ENCODE data around the gene SLC47A1.
"Not testable (repeated sequence)": the region's sequence is repeated elsewhere in the genome, so short reads cannot be mapped to it uniquely, and the experiment has no call there.

SLC47A1 gene

GRCh38 chr17:19555746-19556145 lies 22.1 kb downstream of the SLC47A1 start:
- DNase-seq = no peak
- ATAC-seq = no peak

GRCh38 chr17:19558946-19559345 lies 25.3 kb downstream of the SLC47A1 start:
- ATAC-seq = no peak
- DNase-seq = no peak

- no peak for ATAC-seq
- DNase-seq = no peak
Observed at GRCh38 chr17:19561697-19562318, 28.2 kb downstream of the SLC47A1 start.

GRCh38 chr17:19565817-19566575 lies 32.3 kb downstream of the SLC47A1 start:
- no peak for DNase-seq
- no peak for ATAC-seq

- ATAC-seq = no peak
- DNase-seq = no peak
Observed at GRCh38 chr17:19567216-19568015, 33.8 kb downstream of the SLC47A1 start.

- DNase-seq (no peak), ATAC-seq (no peak)
Observed at GRCh38 chr17:19568016-19568350, 34.3 kb downstream of the SLC47A1 start.

- no peak for DNase-seq
- no peak for ATAC-seq
Observed at GRCh38 chr17:19569785-19570543, 36.3 kb downstream of the SLC47A1 start.

- ATAC-seq (no peak), DNase-seq (no peak)
Observed at GRCh38 chr17:19570544-19571062, 36.9 kb downstream of the SLC47A1 start.

GRCh38 chr17:19573075-19573474 lies 39.4 kb downstream of the SLC47A1 start:
- no peak for ATAC-seq
- no peak for DNase-seq

- DNase-seq (no peak), ATAC-seq (no peak)
Observed at GRCh38 chr17:19574956-19575355, 41.3 kb downstream of the SLC47A1 start.

- DNase-seq = no peak
- no peak for ATAC-seq
Observed at GRCh38 chr17:19578545-19578944, 44.9 kb downstream of the SLC47A1 start.

- no peak for ATAC-seq
- no peak for DNase-seq
Observed at GRCh38 chr17:19579192-19579761, 45.6 kb downstream of the SLC47A1 start.

GRCh38 chr17:19579867-19580565 lies 46.4 kb downstream of the SLC47A1 start:
- no peak for DNase-seq

GRCh38 chr17:19580566-19580920 lies 46.9 kb downstream of the SLC47A1 start:
- ATAC-seq, DNase-seq: not testable (repeated sequence)

More at GRCh38 chr17:19579867-19580565, 46.4 kb downstream of the SLC47A1 start:
- ATAC-seq = no peak

- not testable (repeated sequence) for ATAC-seq
Observed at GRCh38 chr17:19582152-19582551, 48.5 kb downstream of the SLC47A1 start.

GRCh38 chr17:19583871-19584270 lies 50.2 kb downstream of the SLC47A1 start:
- ATAC-seq = no peak

More at GRCh38 chr17:19582152-19582551, 48.5 kb downstream of the SLC47A1 start:
- not testable (repeated sequence) for DNase-seq

GRCh38 chr17:19590451-19590850 lies 56.8 kb downstream of the SLC47A1 start:
- DNase-seq (no peak), ATAC-seq (no peak)

More at GRCh38 chr17:19583871-19584270, 50.2 kb downstream of the SLC47A1 start:
- DNase-seq = no peak

GRCh38 chr17:19590912-19591551 lies 57.4 kb downstream of the SLC47A1 start:
- ATAC-seq (no peak), DNase-seq (no peak)

GRCh38 chr17:19592316-19592715 lies 58.7 kb downstream of the SLC47A1 start:
- ATAC-seq (no peak), DNase-seq (no peak)

GRCh38 chr17:19596869-19597268 lies 63.2 kb downstream of the SLC47A1 start:
- DNase-seq = no peak
- ATAC-seq = no peak

Data from stimulated activated naive CD8-positive, alpha-beta T cell treated with anti-CD3 and anti-CD28 coated beads, Interleukin-15, Interleukin-2, amounts not matched to agents 100 U/mL and 50 U/mL, for 24 hours (primary cell).